ENCODE data around the gene MLLT1.

- TF ChIP-seq CTCF (IDR thresholded peaks at IDR 0.05; ENCODE audit: low read depth, low read length, poor library complexity, severe bottlenecking), result no peak
- no peak for TF ChIP-seq EZH2phosphoT487 (IDR thresholded peaks at IDR 0.05; ENCODE audit: borderline replicate concordance, low read length)
Observed at GRCh38 chr19:6223461-6224307, 56.1 kb downstream of the MLLT1 start.
